Psoas muscle (tissue), 8 donors: ENCODE data around the gene KCNMA1. TPM values are rescaled to one million over a fixed set of nuclear protein-coding genes. Genes with fewer than 3 reads are reported as not detected.

Experiments
- ATAC-seq, 4 donors: fragments of 200-7000 bp; cut with Tn5 transposase; one replicate each; pipeline ENCODE4 v1.9.1; 2020; ENCODE audit warnings: moderate library complexity in 3 of 4, mild to moderate bottlenecking in 2 of 4
- DNase-seq, 2 donors: peaks; one replicate each; pipeline ENCODE4 v3.0.0-alpha.2; 2020
- H3K27ac ChIP-seq: fragments of 200-600 bp; one replicate; pipeline ENCODE4 v1.8.0; 2022
- H3K27me3 ChIP-seq, 3 donors: fragments of 200-600 bp in 1 of 3; one replicate each; pipeline versions ENCODE4 v1.6.1 to v1.8.0; 2013 to 2022; ENCODE audit warnings: low read length in 2 of 3, mild to moderate bottlenecking in 2 of 3, moderate library complexity in 1 of 3; ENCODE audit not compliant: insufficient read depth in 3 of 3
- H3K36me3 ChIP-seq, 2 donors: fragments of 200-600 bp in 1 of 2; one replicate each; pipeline versions ENCODE4 v1.6.1 to v1.8.0; 2013 to 2022; ENCODE audit warnings: low read depth in 1 of 2, mild to moderate bottlenecking in 1 of 2, moderate library complexity in 1 of 2; ENCODE audit not compliant: insufficient read depth in 1 of 2
- H3K4me1 ChIP-seq: fragments of 200-600 bp; one replicate; pipeline ENCODE4 v1.8.0; 2022
- H3K4me3 ChIP-seq: fragments of 200-600 bp; one replicate; pipeline ENCODE4 v1.8.0; 2022; ENCODE audit warnings: mild to moderate bottlenecking
- H3K9me3 ChIP-seq: fragments of 200-600 bp; one replicate; pipeline ENCODE4 v1.8.0; 2022
- CTCF ChIP-seq: fragments of 200-600 bp; IDR thresholded peaks from one replicate; pipeline ENCODE4 v1.8.0; 2022; ENCODE audit warnings: antibody characterized with exemption
- WGBS, 3 donors: extraction: QIAGEN DNeasy Blood & Tissue Kit; methylation state at CpG; one replicate each; pipeline versions ENCODE4 v1.1.6 to v1.1.7; 2013; 5-methylcytosine and 5-hydroxymethylcytosine counted together
- intact Hi-C, 2 donors: fragments of 100-400 bp; cut with DNase I; formaldehyde crosslinking; loops; one replicate each; pipeline versions ENCODE4 v1.11.0 to v1.14.2; 2022
- polyA plus RNA-seq, 3 donors: library from polyadenylated mRNA; stranded (reverse); fragments of 200-250 nt; gene quantifications; one replicate each; pipeline ENCODE4 v1.2.3, GENCODE V29; 2013
- total RNA-seq, 4 donors: library from RNA; stranded (reverse); fragmentation: NEBNext Ultra II Directional in 2 of 4; extraction: Animal tissue kit (Norgen Biotek cat#: 25700) in 2 of 4; gene quantifications; one replicate each; pipeline versions ENCODE4 v1.2.1 to v1.2.4, GENCODE V29; 2021 to 2023
- donor health status: healthy with polysubstance abuse.
- donor health status: DM: no; HTN: no; CAD: no; lungs with moderate emphysema.
- donor health status: Bipolar disorder and iron deficiency.
- donor health status: healthy.
- donor health status: DM: yes; HTN: yes; CAD: no.
- donor health status: DM: no; HTN: no; CAD: no.
- donor health status: DM: no; HTN: no; CAD: no.
- donor health status: DM: yes; HTN: yes; CAD: no.

Gene KCNMA1
- total and polyA plus RNA-seq, 7 donors: 7.9 to 53.0 (median 41.9) TPM

- H3K27me3 ChIP-seq: no peaks in the 10 kb centered on the region
- no peaks in the 10 kb centered on the region for H3K4me1 ChIP-seq
- TF ChIP-seq CTCF: no peak
- no peak for DNase-seq
- no peaks in the 10 kb centered on the region for H3K36me3 ChIP-seq
- H3K27ac ChIP-seq: no peak overlapping the region
- H3K9me3 ChIP-seq: no peaks in the 10 kb centered on the region
- ATAC-seq: no peak
- intact Hi-C loops: no loop called here
- WGBS, 3 donors: 60 to 77% (median 69%) methylated on average over 1 of the region's 1 CpG
- H3K4me3 ChIP-seq: no peak overlapping the region
Observed at GRCh38 chr10:76883596-76883995, 754.0 kb downstream of the KCNMA1 start.

- DNase-seq (no peak), ATAC-seq (no peak)
- no peaks in the 10 kb centered on the region for H3K9me3 ChIP-seq
- no peaks in the 10 kb centered on the region for H3K27me3 ChIP-seq
- TF ChIP-seq CTCF: no peak
- no peaks in the 10 kb centered on the region for H3K4me1 ChIP-seq
- no peak overlapping the region for H3K4me3 ChIP-seq
- H3K36me3 ChIP-seq: no peaks in the 10 kb centered on the region
- intact Hi-C loops: no loop called here
- H3K27ac ChIP-seq: no peak overlapping the region
Observed at GRCh38 chr10:76882796-76883195, 754.8 kb downstream of the KCNMA1 start.

GRCh38 chr10:76882245-76882644 lies 755.4 kb downstream of the KCNMA1 start:
- intact Hi-C loops: no loop called here
- H3K9me3 ChIP-seq: no peaks in the 10 kb centered on the region
- DNase-seq (no peak), ATAC-seq (no peak)
- H3K27ac ChIP-seq: no peak overlapping the region
- H3K4me1 ChIP-seq: no peaks in the 10 kb centered on the region
- no peaks in the 10 kb centered on the region for H3K27me3 ChIP-seq
- no peak for TF ChIP-seq CTCF
- WGBS, 3 donors: 53 to 80% (median 54%) methylated on average over 6 of the region's 6 CpGs
- no peaks in the 10 kb centered on the region for H3K36me3 ChIP-seq
- no peak overlapping the region for H3K4me3 ChIP-seq

- no peaks in the 10 kb centered on the region for H3K9me3 ChIP-seq
- no peaks in the 10 kb centered on the region for H3K4me1 ChIP-seq
- 92 to 94% (median 93%) methylated on average over 3 of the region's 3 CpGs for WGBS, 3 donors
- H3K27me3 ChIP-seq: no peaks in the 10 kb centered on the region
- no peak overlapping the region for H3K27ac ChIP-seq
- no peak for TF ChIP-seq CTCF
- ATAC-seq (no peak), DNase-seq (no peak)
- intact Hi-C loops: no loop called here
- H3K36me3 ChIP-seq: no peaks in the 10 kb centered on the region
- no peak overlapping the region for H3K4me3 ChIP-seq
Observed at GRCh38 chr10:76881477-76882220, 756.0 kb downstream of the KCNMA1 start.

- TF ChIP-seq CTCF: no peak
- Histone ChIP-seq H3K9me3 (no peaks in the 10 kb centered on the region), H3K27ac (no peak overlapping the region), H3K36me3 (no peaks in the 10 kb centered on the region), H3K4me1 (no peaks in the 10 kb centered on the region), H3K27me3 (no peaks in the 10 kb centered on the region), H3K4me3 (no peak overlapping the region)
- no peak for ATAC-seq
- DNase-seq: no peak
- intact Hi-C loops: no loop called here
- WGBS, 3 donors: 89 to 94% (median 90%) methylated on average over 4 of the region's 4 CpGs
Observed at GRCh38 chr10:76880931-76881330, 756.7 kb downstream of the KCNMA1 start.
